HG02588 (cell line): Measurements from ENCODE around the gene MAGI2.
A peak's percentile ranks its signal among the peaks of the same experiment; 100 is the strongest.

Experiments
- ATAC-seq: cut with Tn5 transposase; IDR thresholded peaks from one replicate; pipeline ENCODE4 v1.9.1; 2021; ENCODE audit warnings: mild to moderate bottlenecking, moderate library complexity; ENCODE audit not compliant: unreplicated experiment

The MAGI2 gene

DNA sequence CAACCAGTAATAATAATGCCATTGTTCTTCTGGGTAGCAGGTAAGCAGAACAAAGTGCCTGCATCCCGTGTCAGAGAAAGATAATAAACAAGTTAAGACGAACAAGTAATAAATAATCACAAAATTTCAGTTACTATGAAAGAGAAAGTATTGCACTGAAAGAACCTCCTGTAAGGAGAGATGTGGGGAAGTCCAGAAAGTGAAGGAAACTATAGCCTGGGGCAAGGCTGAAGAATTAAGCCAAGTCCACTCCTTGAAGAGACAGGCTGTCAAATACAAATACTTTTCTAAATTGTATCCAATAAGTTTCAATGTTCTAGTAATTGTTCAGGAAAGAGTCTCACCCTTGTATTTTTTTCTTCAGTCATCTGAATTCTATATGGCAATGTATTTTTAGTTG, 611.4 kb downstream of the MAGI2 start:
- ATAC-seq: no peak

DNA sequence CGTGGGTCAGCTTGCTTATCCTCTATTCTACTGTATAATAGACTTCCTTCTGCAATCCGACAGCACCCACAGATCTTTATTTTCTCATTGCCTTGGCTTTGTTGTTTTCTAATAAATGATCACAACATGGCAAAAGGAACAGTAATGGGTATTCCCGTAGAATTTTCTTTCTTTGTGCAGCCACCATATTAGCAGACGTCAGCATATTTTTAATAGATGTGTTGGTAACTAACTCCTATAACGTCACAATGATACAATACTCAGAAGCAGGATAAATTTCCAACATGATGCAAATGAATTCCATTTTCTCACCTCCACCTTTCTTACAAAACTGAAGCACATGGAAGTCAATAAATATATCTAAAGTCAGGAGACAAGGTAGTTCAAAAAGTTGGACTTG, 617.6 kb downstream of the MAGI2 start:
- no peak for ATAC-seq

DNA sequence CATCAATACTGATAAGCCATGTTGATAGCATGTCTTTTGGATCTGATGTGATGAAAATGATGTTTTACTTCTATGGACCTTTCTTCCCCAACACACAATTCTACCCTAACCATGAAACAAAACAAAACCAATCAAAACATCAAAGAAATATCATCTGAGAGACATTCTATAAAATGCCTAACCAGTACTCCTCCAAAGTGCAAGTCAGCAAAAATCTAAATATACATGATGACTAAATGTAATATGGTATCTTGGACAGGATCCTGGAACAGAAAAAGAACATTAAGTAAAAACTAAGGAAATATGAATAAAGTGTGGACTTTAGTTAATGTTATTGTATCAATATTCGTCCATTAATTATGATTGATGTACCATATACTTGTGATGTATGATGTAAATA, 625.1 kb downstream of the MAGI2 start:
- no peak for ATAC-seq

DNA sequence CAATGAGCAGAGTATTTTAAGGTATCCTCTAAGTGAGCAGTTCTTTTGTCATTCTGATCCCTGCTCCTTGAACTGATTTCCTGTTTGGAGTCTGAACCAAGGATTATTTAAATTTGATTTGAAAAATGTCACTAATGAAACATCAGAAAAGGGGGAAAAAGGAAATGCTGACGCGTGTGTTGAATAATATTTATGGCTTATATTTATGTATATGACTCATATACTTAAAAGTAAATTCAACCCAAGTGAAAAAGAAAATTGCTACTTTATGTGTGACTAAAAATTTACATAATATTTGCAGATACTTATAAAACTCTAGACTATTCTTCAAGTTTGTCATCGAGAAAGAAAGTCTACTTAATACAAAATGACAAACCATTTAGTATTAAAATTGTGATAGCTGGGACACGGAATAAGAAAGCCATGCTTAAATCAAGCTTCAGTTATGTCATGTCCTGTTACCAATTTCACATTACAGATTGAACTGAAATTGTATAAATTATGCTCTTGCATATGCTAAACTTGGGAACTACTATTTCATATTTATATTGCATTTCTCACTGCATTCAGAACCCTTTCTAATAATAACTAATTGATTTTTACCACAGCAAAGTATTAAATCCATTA, 649.9 kb downstream of the MAGI2 start:
- ATAC-seq: no peak

DNA sequence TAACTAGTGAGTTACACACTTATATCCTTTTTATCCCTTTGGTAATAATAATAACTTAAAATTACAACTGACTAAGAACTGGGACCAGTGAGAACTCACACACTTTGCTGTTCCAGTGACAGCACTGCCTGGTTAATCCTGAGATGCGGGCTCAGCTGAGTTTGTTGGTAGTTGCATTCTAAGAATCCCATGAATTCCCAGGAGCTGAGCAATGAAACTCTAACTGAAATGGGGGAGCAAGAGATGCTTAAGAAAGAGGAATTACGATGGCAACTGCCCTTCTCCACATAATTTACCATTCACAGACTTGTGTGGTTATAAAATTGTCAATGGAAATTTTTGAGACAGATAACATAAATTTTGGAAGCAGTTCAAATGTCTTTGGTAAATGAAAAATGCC, 659.4 kb downstream of the MAGI2 start:
- ATAC-seq: no peak

DNA sequence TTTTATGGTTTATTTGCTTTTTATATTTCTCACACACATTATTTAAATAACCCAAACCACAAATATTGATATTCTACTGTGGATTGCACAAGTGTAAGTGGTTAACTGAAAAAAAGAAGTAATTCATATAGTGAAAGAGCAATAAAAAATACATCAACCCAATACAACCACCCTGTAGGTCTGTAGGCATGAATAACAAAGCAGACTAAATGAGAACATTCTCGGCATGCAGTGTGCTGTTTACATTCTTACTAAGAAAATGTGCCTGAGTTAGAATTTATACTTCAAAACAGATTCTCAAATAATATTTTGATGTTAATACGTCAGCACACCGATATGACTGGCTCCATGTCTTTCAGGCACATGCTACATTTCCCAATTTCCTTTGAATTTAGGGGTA, 660.8 kb downstream of the MAGI2 start:
- no peak for ATAC-seq

DNA sequence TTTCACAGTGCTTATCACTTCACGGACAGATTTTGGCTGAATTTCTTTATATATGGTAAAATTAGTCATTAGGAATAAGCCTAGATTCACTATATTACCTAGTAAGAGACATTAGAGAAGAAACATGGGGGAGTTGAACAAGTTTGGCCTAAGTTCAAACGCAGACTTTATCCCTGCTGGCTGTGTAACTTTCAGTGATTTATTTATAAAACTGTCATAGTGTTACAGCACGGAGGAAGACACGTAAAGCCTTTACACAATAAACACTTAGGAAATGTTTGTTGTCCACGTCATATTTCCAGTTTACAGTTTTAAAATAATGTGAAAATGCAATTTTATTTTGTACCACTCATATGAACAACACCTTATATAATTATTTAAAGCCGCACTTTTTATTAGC, 661.5 kb downstream of the MAGI2 start:
- ATAC-seq: no peak

DNA sequence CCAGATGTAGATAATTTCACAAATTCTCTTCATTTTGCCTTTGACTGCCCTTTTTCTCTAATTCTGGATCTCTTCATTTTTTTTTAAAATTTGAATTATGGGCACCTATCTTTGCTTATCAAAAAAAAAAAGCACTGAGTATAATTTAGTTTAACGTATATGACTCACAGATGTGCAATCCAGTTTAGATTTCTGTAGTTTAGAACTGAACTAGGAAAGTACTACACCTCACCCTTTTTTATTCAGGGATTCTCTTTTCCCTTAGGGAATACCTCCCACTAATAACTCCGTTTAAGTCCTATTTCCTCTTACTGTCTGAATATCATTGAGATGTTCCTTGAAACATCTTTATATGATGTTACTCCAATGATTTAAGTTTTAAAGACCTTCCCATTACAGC, 665.0 kb downstream of the MAGI2 start:
- no peak for ATAC-seq

DNA sequence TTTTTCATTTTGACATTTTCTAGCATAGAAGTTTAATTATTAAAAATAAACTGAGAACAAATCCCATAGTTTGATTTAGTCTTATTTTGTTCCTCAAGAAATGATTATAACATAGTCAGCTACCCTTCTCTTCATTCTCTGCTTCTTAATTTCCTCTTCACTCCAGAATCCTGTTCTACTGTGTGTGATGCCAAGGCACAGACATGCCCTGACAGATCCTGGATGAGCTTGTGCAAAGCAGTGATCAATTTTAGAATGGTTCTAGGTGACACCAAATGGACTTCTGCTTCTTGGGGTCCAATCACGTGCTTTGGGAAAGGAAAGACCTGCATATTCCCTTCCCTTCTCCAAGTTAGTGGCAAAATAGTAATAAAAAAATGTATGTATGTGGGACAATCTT, 665.6 kb downstream of the MAGI2 start:
- no peak for ATAC-seq

DNA sequence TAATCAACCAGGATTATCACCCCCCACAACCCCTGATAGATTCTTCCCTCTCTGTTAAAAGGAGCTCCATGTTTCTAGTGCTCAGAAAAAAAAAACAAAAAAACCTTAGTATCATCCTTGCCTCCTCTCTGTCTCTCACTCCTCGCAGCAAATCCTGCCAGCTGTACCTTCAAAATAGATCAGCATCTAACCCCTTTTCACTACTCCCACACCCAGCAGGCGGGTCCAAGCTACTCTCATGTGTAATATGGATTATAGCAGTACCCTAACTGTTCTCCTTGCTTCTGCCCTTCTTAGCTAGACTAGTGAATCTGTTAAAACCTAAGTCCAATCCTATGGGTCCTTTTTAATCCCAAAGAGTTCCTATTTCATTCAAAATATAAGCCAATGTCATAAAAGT, 667.4 kb downstream of the MAGI2 start:
- ATAC-seq: no peak

DNA sequence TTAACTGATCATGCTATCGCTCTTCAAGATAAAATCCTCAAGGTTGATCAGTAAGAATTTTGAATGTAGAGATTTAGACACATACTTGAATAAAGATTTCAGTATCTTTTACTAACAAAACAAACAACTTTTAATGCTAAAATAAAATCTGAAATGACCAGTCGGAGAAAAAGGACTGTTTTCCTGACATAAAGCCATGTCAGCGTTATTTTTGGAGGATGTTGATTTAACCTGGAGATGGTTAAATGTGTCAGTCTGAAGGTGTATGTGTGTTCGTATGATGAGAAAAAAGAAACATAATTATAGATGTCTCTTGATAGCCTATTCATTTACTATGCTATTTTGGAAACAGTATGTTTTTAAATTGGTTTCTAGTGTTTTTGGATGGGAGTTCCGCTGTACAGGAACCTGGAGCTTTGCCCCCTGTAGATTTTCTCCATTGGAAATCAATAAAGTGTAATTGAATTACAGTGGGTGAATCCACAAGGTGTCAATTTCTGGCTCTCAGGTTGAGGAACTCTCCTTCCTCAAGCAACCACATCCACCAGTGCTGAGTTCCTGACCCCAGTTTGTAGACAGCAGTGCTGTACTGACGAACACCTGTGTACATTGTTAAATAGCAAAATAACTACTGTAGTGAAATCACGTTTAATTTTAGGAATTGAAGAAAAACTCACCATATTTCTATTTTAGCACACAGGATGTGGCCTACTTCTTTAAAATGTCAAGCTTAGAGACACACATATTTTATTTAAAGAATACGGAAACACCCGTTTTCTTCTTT, 670.1 kb downstream of the MAGI2 start:
- no peak for ATAC-seq

DNA sequence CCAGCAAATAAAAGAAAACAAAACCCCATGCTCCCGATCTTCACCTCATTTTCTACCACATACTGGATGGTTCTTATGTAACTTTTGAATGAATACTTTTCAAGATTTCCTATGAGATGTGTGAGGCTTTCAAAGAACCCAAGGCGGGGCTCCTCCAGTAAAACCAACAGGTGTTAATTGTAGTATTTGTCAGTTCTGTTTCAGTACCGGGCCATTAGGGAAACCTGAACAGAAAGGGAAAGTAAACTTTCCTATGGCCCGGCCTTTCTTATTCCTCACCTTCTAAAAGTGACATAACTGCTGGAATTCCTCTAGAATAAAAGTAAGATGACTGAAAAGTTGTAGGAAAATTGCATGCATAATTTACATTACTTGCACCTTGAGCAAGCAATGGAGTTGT, 672.9 kb downstream of the MAGI2 start:
- ATAC-seq: no peak

DNA sequence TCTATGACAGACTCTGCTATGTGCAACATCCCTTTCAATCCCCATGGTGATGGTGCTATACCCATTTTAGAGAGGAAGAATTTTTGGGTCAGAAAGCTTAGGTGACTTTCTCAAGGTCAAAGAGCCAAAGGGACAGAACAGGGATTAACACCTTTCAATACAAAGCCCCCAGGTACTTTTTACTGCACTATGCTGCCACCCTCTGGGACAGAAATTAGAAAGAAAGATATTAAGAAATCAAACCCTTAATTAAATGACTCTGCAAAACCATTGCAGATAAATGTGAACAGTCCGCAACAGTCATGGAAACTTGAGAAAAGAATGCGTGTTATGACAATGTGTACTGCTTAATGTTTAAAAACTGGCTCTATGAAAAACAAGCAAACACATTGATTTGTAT, 673.7 kb downstream of the MAGI2 start:
- no peak for ATAC-seq

DNA sequence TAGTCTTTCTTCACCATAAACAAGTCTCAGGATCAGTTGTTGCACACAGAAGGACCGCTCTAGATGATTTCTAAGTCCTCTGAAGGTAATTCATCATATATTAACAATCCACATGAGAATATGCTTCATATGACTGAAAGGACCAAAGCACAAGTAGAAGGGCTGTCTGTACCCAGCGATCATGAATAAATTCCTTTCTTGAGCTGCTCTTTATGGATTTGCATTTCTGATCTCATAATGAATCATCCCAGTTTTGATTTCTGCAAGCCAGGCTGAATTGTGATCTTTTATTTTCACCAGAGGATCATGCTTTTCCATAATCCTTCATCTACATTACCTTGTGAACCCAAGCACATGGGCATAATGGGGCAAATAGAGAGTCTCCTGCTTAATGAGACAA, 675.6 kb downstream of the MAGI2 start:
- no peak for ATAC-seq

DNA sequence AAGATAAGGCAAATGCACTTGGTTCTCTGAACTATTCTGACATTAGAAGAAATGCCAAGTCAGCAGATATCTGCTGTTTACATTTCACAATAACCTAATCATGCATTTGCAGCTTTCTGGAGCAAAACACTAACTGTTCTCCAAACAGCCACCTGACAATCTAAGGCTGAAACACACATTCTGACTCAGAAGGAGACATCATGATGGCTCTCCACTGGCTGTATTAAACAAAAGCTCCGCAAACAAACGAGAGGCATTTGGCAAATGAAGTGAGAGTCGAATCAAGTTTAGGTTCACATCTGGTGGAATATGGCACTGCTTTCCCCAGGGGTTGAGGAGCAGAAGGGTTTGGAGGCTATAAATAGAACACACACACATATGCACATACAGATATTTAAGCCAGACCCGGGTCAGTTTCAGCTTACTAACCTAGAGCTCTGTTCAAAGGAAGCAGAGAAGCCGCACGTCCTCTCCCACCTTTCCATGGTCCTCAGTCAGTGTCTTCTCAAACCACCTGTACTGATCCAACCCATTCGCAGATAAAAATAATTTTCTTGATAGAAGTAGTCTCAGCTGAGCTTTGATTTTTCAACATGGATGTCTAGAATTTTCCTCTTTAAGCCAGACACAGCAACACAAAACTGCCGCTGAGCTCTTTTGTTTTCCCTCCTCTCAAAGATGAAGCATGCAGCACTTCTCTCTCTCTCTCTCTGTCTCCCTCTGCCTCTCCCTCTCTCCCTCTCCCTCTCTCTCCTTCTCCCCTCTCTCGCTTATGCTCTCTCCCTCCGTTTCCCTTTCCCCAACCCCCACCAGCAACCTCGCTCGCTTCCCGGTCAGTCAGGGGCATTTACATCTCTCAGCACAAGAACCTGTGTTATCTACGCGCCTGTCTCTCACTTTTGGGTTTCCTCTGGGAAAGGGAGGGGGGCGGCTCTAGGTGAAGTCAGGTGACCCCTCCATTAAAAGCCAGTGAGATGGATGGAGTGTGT, 682.8 kb downstream of the MAGI2 start:
- no peak for ATAC-seq

DNA sequence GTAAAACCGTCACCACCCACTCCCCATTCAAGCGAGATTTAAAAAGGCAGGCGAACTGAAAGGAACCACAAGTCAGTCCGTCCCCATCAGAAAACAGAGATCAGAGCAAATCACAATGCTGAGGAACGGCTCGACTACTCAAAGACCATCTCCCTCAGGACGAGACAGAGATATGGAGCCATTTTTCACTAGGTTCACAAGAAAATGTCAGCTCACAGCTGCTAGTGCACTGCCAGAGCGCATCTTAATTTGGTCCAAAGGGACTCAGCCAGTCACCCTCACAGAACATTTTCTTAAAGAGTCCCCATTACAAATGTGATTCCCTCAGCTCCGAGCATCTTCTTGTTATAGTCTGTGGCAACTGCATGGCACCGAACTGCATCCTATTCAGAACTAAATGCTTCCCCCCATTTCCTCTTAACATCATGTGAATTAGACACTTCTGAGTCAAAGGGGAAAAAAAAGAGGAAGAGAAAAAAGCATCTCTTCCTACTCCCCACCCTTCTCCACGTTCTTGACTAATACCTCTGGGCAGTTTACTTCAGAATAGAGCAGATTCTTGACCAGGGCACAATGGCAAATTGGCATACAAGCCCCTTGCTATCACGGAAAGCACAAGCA, 683.9 kb downstream of the MAGI2 start:
- peak; percentile 88 for ATAC-seq

DNA sequence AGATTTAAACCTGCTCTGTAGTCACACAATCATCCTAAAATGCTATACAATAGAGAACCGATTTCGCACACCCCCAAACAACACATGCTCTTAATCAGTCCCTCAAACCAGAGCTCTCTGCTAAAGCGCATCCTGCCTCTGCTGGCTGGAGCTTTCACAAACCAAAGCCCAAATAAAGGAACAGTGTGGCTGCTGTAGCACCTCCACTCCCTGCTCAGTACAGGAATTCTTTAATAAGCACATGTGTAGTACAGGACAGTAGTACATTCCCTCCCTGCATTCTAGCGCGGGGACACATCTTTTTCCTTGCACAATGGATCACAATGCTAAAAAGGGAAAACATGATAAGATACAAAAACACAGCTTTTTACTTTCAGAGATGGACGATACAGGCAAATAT, 684.6 kb downstream of the MAGI2 start:
- ATAC-seq: no peak

DNA sequence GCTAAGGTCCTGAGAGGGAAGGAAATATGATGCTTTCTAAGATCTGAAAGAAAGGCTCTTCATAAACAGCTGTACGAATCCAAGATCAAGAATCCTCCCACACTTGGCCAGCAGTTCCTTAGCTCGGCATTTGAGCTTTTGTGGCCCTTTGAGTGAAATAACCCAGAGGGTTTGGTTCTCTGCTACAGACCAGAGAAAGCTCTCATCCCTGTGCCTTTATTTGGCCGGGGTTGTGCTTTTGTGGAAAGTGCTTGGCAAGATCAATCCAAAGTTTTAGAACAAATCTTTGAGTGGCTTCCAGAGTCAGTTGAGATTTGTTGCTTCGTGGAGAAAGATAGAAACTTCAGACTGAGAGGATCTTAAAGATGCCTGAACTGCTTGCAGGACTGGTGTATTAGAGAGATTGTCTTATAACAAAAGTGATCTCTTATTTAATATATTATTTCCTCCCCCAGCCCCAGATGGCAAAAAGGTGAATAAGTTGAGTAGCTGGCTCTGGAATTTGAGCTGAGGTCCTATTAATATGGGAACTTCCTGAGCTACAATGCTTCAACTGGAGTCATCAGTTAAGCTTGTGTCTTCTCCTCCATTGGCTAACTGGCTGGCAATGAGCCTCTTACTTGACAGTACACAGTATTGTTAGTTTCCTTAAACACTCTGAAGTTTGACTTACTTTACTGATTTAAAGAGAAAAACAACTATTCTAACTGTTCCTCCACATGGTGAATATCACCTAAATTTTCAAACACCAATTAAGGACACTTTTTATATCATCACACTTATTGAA, 687.3 kb downstream of the MAGI2 start:
- no peak for ATAC-seq

DNA sequence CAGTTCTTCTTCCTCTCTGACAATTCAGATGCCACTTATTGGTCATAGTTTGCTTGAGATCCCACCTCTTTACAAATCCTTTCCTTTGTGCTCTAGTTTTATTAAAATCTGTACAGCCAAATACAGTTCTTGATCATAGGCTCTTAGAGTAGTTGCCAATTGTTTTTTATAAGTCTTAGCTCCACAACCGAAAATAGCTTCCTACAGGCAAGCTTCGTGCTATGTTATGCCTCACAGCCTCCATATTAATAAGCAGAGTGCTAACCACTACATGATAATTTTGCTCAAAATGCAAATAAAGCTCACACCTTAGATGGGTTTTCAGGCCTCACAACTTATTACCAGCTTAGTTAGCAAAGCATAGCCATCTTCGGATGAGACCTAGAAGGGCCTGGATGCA, 688.9 kb downstream of the MAGI2 start:
- no peak for ATAC-seq

DNA sequence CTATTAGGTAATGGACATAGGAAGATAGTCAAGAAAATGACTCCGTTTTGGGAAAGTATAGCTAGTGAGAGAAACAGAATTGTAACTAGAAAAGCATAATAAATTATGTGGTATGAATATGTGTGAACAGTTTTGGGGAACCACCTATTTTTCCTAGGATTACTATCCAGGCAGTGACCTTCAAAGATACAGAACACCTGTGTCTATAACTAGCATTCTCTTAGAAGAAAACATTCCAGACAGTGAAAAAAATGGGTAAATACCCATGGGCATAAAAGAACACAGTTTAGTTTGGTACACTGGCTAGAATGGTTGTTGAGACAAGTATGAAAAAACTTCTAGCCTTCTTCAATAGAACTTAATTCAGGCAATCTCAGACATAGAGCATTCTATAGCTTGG, 690.8 kb downstream of the MAGI2 start:
- ATAC-seq: no peak
